ENCODE data around the gene SLC38A10.

Gene SLC38A10

DNA sequence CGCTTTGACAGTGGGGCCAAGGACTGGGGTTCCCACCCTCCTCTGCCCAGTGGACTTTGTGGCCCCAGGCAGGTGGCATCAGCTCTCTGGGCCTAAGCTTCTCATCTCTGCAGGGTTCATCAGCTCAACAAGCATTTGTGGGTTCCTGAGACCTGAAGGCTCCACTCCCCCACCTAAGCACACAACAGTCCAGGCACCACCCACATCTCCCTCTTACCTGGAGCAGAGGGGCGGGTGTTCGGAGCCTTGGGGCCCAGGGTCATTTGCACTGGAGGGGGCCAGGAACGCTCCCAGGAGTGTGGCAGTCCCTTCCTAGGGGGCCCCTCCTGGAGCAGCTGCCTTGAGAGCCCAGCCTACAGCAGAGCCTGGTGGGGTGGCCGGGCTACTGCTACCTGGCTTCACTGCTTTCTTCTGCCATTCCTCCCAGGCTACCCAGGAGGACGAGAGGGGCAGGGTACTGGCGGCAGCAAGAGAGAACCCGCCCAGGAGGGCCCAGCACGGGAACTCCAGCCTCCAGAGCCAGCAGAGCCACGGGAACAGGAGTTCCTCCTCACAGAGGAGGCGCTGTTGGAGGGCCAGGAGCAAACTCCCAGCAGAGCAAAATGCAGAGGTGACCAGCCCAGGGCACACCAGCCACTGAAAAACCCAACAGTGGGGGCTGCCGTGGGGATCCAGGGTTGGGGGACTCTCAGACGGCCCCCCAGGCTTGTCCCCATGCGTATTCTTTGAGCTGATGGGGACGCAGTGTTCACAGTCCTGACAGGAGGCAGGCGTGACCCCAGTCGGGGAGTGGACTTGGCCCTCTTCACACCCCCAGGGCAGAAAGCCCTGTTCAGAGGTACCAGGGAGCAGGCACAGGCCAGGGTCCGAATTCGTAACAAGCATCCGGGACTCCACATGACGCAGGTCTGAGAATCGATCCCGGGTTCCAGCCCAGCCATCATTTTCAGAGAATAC is 35.1 kb upstream of the SLC38A10 start:
- no peaks in the 10 kb centered on the region for H3K9me2 ChIP-seq (ENCODE audit: low read depth, low read length)
- no peaks in the 10 kb centered on the region for H3K79me2 ChIP-seq (ENCODE audit: insufficient read depth, low read length)
- TF ChIP-seq, protein P1, sequence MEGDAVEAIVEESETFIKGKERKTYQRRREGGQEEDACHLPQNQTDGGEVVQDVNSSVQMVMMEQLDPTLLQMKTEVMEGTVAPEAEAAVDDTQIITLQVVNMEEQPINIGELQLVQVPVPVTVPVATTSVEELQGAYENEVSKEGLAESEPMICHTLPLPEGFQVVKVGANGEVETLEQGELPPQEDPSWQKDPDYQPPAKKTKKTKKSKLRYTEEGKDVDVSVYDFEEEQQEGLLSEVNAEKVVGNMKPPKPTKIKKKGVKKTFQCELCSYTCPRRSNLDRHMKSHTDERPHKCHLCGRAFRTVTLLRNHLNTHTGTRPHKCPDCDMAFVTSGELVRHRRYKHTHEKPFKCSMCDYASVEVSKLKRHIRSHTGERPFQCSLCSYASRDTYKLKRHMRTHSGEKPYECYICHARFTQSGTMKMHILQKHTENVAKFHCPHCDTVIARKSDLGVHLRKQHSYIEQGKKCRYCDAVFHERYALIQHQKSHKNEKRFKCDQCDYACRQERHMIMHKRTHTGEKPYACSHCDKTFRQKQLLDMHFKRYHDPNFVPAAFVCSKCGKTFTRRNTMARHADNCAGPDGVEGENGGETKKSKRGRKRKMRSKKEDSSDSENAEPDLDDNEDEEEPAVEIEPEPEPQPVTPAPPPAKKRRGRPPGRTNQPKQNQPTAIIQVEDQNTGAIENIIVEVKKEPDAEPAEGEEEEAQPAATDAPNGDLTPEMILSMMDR (IDR thresholded peaks at IDR 0.05; ENCODE audit: low read length) = no peak
- no peak for TF ChIP-seq EZH2 (IDR thresholded peaks at IDR 0.05; ENCODE audit: borderline replicate concordance, low read length)
- peaks cover 6% of the 10 kb centered on the region; the same call in 1 of the 2 replicates for H3K27me3 ChIP-seq (ENCODE audit: insufficient read depth, low read length)
- H3K4me1 ChIP-seq (ENCODE audit: insufficient read depth, low read length, severe bottlenecking) = no peaks in the 10 kb centered on the region
- no peak overlapping the region for H3K9ac ChIP-seq (ENCODE audit: low read length)
- H2AFZ ChIP-seq (ENCODE audit: low read length) = no peak overlapping the region
- no peaks in the 10 kb centered on the region for H3K9me3 ChIP-seq (ENCODE audit: low read length)
- H4K20me1 ChIP-seq (ENCODE audit: insufficient read depth, low read length) = no peaks in the 10 kb centered on the region
- H3F3A ChIP-seq (ENCODE audit: insufficient read depth, low read length) = no peaks in the 10 kb centered on the region
- no peak overlapping the region for H3K27ac ChIP-seq (ENCODE audit: low read depth, low read length, poor library complexity, severe bottlenecking)
- no peak overlapping the region for H3K4me3 ChIP-seq (ENCODE audit: low read depth, low read length, poor library complexity, severe bottlenecking)
- H3K4me2 ChIP-seq (ENCODE audit: low read length) = no peak overlapping the region
- H3K36me3 ChIP-seq (ENCODE audit: insufficient read depth, low read length) = no peaks in the 10 kb centered on the region

DNA sequence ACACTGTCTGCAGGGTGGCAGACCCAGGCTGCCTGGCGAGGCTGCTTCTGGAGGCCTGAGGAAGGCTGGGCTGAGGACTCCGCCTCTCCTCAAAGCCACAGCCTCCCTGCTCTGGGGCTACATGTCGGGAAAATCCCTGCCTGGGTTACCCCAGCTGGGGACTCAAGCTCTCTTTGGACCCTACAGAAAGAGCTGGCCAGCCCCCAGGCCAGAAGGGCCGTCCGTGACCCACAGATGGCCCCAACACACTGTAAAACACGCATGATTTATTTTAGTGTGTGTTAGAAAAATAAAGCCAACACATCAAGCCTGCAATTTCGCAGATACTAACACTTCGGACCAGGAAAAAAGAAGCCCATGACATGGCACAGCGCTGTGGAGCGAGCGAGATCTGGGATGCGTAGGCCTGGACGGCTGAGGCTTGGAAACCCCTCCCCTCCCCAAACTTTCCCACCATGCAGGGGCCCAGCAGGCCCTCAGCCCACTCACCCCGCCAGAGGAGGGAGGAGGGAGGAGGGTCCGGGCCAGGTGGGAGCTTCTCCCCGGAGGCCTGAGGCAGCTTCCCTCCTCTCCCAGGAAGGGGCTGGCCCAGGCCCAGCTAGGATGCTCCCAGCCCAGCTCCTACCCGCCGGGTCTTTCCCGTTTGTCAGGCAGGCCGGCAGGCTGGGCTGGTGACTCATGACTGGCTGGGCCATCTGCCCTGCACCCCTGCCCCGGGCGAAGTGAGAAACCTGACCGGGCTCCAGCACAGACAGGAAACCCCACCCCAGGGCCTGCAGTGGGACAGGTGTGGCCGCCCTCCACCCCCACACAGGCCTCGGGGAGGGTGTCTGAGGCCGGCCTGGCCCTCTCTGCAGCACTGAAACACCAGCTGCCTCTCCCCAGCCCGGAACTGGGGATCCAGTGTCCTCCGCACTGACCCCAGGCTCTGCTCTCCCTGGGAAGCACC is 34.1 kb upstream of the SLC38A10 start:
- TF ChIP-seq, protein P1 (IDR thresholded peaks at IDR 0.05; ENCODE audit: low read length) = no peak
- TF ChIP-seq EZH2 (IDR thresholded peaks at IDR 0.05; ENCODE audit: borderline replicate concordance, low read length) = no peak
- H3K27ac ChIP-seq (ENCODE audit: low read depth, low read length, poor library complexity, severe bottlenecking) = no peak overlapping the region
- no peaks in the 10 kb centered on the region for H3F3A ChIP-seq (ENCODE audit: insufficient read depth, low read length)
- no peaks in the 10 kb centered on the region for H3K79me2 ChIP-seq (ENCODE audit: insufficient read depth, low read length)
- no peaks in the 10 kb centered on the region for H3K4me1 ChIP-seq (ENCODE audit: insufficient read depth, low read length, severe bottlenecking)
- no peak overlapping the region for H3K4me2 ChIP-seq (ENCODE audit: low read length)
- no peak overlapping the region for H2AFZ ChIP-seq (ENCODE audit: low read length)
- no peak overlapping the region for H3K4me3 ChIP-seq (ENCODE audit: low read depth, low read length, poor library complexity, severe bottlenecking)
- H4K20me1 ChIP-seq (ENCODE audit: insufficient read depth, low read length) = no peaks in the 10 kb centered on the region
- H3K27me3 ChIP-seq (ENCODE audit: insufficient read depth, low read length) = peaks cover 6% of the 10 kb centered on the region; the same call in 1 of the 2 replicates
- H3K9ac ChIP-seq (ENCODE audit: low read length) = no peak overlapping the region
- H3K9me2 ChIP-seq (ENCODE audit: low read depth, low read length) = no peaks in the 10 kb centered on the region
- no peaks in the 10 kb centered on the region for H3K36me3 ChIP-seq (ENCODE audit: insufficient read depth, low read length)
- no peaks in the 10 kb centered on the region for H3K9me3 ChIP-seq (ENCODE audit: low read length)

DNA sequence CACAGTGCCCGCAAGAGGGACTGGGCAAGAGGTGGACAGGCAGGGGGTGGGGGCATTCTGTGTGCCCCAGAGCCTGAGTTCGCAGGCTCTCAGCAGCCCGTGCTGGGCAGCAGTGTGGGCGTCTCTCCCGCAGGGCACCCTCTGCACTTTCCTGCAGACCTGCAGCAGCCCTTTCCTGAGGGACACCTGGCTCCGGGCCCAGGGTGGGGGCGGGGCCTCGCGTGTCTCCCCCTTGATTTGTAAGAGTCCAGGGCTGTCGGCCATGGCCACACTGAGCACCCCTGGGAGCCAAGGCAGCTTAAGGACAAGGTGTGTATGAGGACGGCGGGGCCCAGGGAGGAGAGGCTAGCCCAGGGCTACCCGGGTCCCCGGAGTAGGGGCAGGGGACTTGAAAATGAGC is 33.4 kb upstream of the SLC38A10 start:
- no peak overlapping the region for H3K27ac ChIP-seq (ENCODE audit: low read depth, low read length, poor library complexity, severe bottlenecking)
- H3K27me3 ChIP-seq (ENCODE audit: insufficient read depth, low read length) = peaks cover 6% of the 10 kb centered on the region; the same call in 1 of the 2 replicates
- no peaks in the 10 kb centered on the region for H3K9me2 ChIP-seq (ENCODE audit: low read depth, low read length)
- no peaks in the 10 kb centered on the region for H3K79me2 ChIP-seq (ENCODE audit: insufficient read depth, low read length)
- no peak overlapping the region for H3K4me3 ChIP-seq (ENCODE audit: low read depth, low read length, poor library complexity, severe bottlenecking)
- H3K36me3 ChIP-seq (ENCODE audit: insufficient read depth, low read length) = no peaks in the 10 kb centered on the region
- no peaks in the 10 kb centered on the region for H3K4me1 ChIP-seq (ENCODE audit: insufficient read depth, low read length, severe bottlenecking)
- TF ChIP-seq, protein P1 (IDR thresholded peaks at IDR 0.05; ENCODE audit: low read length) = no peak
- TF ChIP-seq EZH2 (IDR thresholded peaks at IDR 0.05; ENCODE audit: borderline replicate concordance, low read length) = no peak
- no peak overlapping the region for H3K9ac ChIP-seq (ENCODE audit: low read length)
- H3F3A ChIP-seq (ENCODE audit: insufficient read depth, low read length) = no peaks in the 10 kb centered on the region
- no peak overlapping the region for H3K4me2 ChIP-seq (ENCODE audit: low read length)
- H3K9me3 ChIP-seq (ENCODE audit: low read length) = no peaks in the 10 kb centered on the region
- H2AFZ ChIP-seq (ENCODE audit: low read length) = no peak overlapping the region
- H4K20me1 ChIP-seq (ENCODE audit: insufficient read depth, low read length) = no peaks in the 10 kb centered on the region

All from OCI-LY1 (cell line).